EL (cell line): ENCODE data around the gene PRR5.
A peak's percentile ranks its signal among the peaks of the same experiment; 100 is the strongest.
"Not testable (repeated sequence)": the region's sequence is repeated elsewhere in the genome, so short reads cannot be mapped to it uniquely, and the experiment has no call there.

ENCODE experiments used
- DNase-seq: peaks from one replicate; pipeline ENCODE4 v3.0.0-alpha.2; 2016

PRR5 gene

GRCh38 chr22:44736581-44737405, 34.8 kb downstream of the PRR5 start:
- no peak for DNase-seq

DNA sequence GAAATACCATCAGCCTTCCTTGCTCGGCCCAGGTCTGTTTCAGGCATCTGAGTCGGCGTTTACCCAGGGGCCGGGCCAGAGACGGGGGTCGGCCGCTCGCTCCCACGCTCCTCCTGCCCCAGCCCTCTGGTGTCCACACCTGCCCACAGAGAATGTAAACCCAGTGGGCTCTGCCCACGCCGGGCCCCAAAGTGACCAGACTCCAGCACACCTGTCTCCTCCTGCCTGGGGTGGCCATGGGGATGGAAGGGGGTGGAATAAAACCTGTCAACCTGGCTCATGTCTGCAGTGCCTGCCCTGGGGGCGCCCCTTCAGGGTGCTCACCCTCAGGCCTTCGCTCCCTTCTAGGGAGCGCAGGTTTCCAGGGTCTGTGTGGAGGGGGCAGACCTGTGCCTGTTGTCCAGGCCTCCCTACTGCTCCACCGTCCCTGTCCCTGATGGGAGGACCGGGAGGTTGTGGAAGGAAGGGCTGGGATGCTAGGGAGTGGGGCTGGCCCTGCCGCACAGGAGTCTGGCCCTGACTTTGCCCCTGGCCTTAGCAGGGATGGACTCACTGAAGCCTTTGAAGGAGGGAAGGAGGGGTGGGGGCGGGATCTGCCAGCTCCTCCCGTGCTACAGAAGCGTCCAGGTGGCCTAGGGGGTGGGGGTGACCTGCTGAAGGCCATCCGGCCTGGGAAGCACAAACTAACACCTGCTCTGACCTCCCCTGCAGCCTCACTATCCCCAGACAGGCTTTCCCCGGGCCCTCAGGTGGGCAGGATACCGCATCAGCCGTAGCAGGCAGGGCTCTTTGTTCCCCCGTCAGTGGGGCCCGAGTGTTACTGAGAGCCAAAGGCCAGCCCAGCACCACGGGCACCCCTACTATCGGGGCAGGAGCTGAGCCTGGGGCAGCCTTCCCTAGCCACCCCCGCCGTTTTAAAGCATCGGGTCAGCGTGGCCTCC, 35.7 kb downstream of the PRR5 start:
- DNase-seq: no peak

DNA sequence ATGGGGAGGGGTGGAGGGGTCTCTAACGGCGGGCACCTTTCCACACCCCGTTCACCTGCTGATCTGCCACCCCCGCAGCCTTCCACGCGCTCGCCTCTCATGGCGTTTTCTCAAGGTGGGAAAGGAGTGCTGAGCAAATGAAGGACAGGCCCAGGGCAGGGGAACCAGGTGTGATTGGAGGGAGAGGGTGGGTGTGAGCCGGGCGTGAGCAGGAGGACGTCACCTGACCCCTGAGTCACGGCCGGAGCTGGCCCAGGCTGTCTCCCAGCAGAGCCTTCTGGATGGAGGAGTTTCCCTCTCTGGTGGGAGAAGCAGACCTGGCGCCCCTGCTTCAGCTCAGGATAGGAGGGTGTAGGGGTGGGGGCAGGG, 36.3 kb downstream of the PRR5 start:
- DNase-seq: no peak

DNA sequence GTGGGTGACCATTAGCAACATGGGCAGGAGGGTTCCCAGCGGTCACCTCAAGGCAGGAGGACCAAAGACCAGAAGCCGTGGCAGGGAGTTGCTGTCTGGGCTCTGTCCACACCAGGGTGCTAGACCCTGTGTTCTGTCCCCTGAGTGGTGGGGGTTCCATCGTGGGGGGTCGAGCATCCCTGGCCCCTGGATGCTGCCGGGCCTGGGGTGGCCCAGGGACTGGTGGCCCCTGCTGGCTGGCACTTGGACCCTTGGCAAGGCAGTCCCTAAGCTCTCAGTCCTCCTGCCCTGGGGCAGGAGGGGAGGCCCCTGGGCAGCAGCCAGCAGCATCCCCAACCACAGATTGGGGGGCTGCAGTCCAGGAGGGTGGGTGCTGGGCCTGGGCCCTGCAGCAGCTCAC, 37.0 kb downstream of the PRR5 start:
- no peak for DNase-seq

DNA sequence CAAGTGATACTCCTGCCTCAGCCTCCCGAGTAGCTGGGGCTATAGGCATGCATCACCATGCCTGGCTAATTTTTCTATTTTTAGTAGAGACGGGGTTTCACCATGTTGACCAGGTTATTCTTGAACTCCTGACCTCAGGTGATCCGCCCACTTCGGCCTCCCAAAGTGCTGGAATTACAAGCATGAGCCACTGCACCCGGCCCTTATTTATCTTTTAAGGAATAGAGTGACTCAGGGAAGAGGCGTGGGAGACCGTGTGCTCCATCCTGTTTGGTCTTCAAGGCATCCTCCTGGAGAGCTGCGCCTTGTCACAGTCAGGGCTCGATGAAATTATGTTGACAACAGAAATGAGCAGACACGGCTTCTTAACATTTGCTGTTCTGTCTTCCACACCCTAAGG, 37.7 kb downstream of the PRR5 start:
- peak; percentile 50 for DNase-seq

DNA sequence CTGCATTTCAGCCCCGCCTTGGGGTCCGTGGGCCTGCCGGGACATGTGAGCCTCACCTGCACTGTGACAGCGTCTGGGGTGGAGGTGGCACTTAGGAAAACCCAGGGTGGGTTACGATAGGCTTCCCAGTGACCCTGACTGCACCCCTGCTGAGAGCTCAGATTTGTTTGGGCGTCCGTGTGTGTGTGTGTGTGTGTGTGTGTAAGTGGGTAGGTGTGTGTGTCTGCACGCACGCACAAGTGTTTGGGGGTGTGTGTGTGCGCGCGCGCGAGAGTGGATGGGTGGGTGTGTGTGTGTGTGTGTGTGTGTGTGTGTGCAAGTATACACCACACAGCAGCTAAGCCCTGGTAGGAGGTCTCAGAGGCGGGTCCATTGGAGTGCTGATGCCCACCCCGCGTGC, 38.3 kb downstream of the PRR5 start:
- DNase-seq: no peak

GRCh38 chr22:44741929-44742328, 39.9 kb downstream of the PRR5 start:
- DNase-seq: no peak

DNA sequence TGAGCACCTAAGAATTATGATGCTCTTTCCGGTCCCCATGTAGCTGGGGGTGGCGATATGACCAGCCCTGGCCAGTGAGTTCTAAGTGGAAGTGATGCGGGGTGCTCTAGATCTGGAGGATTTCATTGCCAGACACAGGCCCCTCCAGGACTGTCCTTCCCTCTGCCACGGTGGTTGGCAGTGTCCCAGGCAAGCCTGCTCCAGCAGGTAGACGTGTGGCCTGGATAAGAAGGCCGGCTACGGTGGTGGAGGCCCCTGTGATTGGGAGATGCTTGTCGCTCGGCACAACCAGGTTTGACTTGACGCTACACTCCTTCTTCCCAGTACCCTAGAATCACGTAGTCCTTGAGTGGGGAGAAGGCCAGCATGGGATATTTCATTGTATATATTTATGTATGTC, 41.2 kb downstream of the PRR5 start:
- DNase-seq: no peak

DNA sequence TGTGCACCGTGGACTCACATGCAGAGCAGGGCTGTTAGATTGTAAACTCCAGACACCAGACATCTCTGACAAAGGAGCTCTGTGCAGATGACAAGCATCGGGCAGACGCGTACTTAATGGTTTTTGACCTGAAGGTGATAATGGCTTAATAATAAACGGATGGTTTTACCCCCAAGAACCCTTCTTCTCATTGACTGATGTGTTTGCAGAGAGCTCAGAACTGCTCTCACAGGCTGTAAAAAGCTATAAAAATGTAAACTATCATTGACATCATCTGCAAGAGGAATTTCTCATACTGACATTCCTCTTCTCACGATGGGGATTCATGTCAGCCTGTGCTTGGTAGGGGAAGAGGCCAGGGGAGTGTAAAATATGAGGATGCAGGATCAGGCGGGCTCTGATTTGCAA, 41.8 kb downstream of the PRR5 start:
- DNase-seq: no peak

DNA sequence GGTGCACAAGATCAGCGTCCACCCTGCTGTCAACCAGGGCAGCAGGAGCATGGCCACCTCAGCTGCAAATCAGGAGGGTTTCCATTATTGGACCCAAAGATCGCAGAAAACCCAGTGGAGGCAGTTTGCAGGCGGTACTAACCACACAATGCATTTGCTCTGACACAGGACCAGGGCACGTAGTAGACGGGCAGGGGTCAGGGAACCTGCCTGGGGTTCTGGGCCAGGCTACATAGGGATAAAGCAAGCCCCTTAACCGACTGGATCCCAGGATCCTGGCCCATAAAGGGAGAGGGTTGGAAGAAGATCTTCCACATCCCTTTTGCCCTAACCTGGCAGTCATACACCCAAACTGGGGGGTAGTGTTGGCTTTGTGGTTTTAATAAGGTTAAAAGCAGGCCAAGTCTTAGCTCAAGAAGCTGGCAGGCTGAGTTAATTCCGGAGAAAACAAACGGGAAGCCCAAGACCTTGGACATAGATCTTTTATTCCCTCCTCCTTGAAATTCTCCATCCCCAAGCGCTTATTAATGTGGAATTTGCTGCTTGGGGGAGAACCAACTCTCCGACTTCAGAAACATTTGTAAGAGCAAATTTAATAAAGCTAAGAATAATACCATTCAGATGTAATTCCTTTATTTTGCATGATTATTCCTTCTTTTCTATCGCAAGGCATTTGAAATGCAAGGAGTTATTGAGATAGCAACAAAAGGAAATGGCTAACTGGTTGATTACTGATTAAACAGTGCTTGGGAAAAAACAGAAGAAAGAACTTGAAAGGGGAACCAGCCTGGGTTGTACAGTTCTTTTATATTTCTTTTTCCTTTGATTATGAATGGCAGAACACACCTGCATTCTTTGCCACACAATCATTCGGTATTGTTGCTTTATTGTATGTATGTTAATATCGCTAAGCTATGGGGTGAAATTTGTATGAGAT, 44.1 kb downstream of the PRR5 start:
- DNase-seq: no peak

DNA sequence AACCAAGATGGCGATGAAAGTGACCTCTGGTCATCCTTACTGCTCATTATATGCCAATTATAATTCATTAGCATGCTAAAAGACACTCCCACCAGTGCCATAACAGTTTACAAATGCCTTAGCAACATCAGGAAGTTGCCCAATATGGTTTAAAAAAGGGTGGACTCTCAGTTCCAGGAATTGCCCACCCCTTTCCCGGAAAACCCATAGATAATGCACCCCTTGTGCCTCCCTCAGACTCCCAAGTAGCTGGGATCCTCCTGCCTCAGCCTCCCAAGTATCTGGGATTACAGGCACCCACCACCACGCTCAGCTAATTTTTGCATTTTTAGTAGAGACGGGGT, 45.8 kb downstream of the PRR5 start:
- DNase-seq: not testable (repeated sequence)

GRCh38 chr22:44748524-44748923, 46.5 kb downstream of the PRR5 start:
- no peak for DNase-seq

GRCh38 chr22:44750481-44750880, 48.5 kb downstream of the PRR5 start:
- DNase-seq: no peak

- DNase-seq: no peak
Measured at GRCh38 chr22:44752285-44753188, 50.5 kb downstream of the PRR5 start, which contains the start of gene ARHGAP8. TSS of gene ARHGAP8 (plus strand) at chr22:44752575. CDS start at chr22:44786528, 33,953 bp downstream.

- no peak for DNase-seq
Measured at GRCh38 chr22:44753189-44754042, 51.4 kb downstream of the PRR5 start.

GRCh38 chr22:44754998-44755397, 53.0 kb downstream of the PRR5 start:
- DNase-seq: no peak

DNA sequence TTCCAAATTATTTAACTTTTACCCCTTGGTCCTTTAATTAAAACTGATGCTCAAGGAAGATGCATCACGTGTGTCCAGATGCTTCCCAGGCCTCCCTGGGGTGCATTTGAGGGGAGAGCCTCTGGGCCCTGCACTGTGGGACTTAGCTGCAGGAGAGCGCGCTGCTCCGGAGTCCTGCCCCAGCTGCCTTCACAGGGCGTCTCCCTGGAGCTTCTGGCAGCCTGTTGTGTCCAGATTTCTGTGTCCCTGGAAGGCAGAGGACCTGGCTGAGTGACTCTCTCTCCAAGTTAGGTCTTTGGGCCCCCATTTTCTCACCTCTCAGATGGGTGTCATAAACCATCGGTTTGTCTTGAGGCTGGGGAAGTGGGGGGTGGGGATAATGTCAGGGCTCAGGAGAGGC, 53.4 kb downstream of the PRR5 start:
- DNase-seq: no peak

DNA sequence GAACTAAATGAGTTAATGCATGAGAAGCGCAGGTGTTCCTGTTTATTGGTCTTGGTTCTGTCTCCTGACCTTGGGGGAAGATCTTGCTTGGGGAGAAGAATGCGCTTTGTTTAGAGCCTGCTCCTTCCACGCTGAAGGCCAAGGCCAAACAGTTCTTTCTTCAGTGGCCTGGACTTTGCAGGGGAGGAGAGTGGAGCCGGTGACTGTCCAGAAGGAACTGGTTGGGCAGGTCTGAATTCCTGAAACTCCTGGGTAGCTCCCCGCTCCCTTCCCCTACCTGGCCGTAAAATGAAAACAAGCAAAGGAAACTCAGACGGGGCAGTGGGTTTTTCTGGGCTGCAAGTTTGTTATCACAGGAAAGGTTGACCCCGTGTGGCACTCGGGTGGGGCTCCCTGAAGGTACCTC, 54.0 kb downstream of the PRR5 start:
- DNase-seq: no peak

DNA sequence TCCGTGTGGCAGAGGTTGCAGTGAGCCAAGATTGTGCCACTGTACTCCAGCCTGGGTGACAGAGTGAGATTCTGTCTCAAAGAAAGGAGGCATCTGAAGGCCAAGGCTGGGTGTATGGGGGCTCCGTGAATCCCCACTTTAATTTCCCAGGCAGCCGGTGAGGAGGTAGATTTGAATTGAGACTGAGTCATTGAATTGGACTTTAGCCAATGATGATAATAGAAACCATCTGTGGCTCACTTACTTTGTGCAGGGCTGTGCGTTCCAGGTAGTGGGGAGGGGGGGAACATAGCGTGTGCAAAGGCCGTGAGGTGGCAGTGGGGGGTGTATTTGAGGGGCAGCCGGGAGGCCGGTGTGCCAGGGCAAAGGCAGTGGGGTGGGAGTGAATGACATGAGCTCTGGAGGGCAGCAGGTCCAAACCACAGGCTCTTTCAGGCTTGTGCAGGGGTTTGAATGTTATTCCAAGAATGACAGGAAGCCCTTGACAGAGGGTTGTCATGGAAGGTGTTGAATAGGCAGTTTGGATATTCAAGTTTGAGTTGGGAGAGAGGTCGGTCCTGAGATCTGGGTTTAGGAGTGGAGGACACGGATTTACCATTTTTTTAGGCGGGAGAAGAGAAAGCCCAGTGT, 56.5 kb downstream of the PRR5 start:
- DNase-seq: peak; percentile 48

DNA sequence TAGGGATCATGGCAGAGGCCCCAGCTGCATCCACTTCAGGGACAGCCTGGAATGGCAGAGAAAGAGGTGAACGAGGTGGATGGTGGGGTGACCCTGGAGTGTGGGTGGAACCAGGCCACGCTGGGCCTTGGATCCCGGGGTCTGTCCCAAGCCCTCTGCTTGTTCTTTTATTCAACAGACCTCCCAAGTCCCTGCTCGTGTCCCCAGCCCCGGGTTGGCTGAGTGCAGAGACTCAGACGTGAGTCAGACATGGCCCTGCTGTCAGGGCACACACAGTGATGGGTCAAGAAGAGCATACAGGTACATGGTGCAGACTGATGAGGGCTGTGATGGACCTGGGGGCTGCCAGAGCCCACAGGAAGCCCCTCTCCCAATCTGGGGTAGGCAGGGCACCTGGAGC, 57.0 kb downstream of the PRR5 start:
- no peak for DNase-seq
